VCaP (cell line): Measurements from ENCODE around the gene HSPA12A.

ENCODE experiments used
- H3K27ac ChIP-seq: fragments of 450-650 bp; 2 replicates; pipeline ENCODE4 v1.5.1; 2017
- TF ChIP-seq, protein P1 (sequence below): fragments of 450-650 bp; conservative IDR thresholded peaks from 2 replicates; pipeline ENCODE4 v1.5.1; 2017; ENCODE audit warnings: mild to moderate bottlenecking, moderate library complexity

The HSPA12A gene

DNA sequence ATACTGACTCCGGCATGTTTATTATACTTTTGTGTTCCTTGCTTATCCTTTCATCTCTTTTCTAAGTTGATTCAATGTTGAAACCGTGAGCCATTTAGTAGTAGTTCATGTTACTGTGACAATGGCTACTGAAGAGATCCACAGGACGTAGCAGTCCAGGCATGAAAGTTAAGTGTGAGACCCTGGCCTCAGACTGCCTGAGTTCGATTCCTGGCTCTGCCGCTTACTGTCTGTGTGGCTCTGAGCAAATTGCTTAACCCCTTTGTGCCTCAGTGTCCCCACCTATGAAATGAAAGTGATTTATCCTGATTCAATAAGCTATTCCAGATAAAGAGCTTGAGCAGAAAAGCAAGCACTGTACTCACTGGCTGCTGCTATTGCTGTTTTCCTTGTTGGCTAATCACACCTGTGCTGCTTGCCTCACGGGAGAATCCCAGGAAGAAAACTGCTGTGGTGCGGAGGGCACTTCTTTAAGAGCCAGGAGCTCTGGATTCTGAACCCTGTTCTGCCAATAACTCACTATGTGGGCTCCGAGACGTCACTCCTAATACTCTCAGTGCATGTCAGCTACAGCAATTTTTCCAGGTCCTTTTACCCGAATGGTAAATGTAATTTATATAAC, 83.2 kb downstream of the HSPA12A start:
- H3K27ac ChIP-seq = no peak overlapping the region
- TF ChIP-seq, protein P1, sequence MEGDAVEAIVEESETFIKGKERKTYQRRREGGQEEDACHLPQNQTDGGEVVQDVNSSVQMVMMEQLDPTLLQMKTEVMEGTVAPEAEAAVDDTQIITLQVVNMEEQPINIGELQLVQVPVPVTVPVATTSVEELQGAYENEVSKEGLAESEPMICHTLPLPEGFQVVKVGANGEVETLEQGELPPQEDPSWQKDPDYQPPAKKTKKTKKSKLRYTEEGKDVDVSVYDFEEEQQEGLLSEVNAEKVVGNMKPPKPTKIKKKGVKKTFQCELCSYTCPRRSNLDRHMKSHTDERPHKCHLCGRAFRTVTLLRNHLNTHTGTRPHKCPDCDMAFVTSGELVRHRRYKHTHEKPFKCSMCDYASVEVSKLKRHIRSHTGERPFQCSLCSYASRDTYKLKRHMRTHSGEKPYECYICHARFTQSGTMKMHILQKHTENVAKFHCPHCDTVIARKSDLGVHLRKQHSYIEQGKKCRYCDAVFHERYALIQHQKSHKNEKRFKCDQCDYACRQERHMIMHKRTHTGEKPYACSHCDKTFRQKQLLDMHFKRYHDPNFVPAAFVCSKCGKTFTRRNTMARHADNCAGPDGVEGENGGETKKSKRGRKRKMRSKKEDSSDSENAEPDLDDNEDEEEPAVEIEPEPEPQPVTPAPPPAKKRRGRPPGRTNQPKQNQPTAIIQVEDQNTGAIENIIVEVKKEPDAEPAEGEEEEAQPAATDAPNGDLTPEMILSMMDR = no peak

DNA sequence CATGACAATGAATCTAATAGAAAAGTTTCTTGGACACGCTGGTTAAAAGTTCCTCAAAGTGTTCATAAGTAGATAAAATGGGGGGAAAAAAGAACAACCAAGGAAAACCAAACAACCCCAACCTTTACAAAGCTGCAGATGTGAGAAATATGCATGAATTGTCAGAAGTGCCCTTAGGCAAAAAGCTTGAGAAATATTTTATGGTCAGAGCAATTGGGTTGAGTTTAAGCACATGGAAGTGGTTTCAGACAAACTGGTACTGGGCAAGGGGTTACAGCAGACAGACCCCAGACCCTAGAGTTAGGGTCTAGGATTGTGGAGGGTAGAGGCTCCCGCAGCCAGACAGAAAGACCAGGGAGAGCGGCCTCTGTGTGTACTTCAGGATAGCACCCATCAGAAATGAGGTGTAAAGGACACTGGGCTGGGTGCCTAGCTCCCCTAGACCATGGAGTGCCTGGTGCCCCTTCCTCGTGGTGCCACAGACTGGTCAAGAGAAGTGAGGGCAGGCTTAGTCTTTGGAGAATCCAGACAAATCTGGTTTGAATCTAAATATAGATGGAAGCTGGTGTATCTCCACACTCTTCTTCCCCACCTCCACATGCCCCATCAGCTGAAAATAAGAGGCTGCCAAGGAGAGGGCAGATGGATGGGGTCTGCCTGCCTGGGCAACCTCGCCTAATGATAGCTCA, 84.4 kb downstream of the HSPA12A start:
- TF ChIP-seq, protein P1 = no peak
- H3K27ac ChIP-seq = no peak overlapping the region

DNA sequence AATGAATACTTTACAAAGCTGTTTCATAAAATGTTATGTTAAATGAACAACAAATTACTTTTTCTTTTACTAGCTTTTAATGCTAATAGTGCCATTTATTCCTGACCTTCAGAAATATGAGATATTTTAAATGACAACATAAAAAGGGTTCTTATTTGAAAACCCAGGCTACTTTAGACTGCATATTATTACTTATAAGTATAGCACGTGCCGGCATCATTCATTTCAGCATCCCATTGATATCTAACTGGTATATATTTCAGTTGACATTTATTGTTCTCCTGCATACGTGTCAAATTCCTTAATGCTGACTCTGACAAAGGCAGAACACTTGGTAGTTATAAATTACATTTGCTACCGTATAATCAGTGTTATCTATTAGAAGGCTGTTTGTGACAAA, 86.3 kb downstream of the HSPA12A start:
- TF ChIP-seq, protein P1 = no peak

DNA sequence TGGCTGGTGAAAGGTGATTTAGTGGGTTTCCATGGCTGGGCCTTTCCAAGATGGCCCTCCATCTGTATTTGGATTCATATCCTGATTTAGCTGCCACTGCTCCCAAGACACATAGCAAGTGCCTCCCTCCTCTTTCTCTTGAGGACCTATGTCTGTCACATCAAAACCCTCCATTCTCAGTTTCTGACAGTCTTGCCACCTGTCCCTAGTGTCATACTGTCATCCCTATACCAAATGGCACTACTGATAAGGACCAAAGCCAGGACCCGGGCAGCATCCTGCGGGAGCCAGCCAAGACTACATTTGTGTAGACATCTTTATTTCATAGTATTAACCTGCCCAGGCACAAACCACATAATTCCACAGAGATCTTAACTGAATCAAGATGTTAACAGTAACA, 86.8 kb downstream of the HSPA12A start:
- H3K27ac ChIP-seq = no peak overlapping the region
- TF ChIP-seq, protein P1 = no peak

More for the DNA sequence above, 86.3 kb downstream of the HSPA12A start:
- H3K27ac ChIP-seq = no peak overlapping the region

DNA sequence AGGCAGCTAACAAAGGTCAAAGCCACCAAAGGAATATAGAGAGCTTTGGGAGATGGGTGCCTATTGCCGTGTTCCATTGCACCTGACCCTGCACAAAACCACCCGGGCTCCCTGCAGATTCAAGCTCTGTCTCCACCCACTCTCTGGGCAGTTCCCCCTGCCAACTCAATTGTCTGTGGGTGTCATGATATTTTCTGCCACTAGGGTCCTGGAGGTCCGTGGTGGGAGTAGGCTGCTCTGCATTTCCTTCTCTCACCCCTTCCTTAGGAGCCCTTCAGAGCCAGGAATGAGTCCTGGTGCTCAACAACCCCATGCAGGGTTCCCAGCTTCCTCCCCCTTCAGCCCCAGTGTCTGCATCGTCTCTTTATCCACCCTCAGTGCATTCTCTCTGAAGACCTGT, 87.5 kb downstream of the HSPA12A start:
- TF ChIP-seq, protein P1 = no peak

DNA sequence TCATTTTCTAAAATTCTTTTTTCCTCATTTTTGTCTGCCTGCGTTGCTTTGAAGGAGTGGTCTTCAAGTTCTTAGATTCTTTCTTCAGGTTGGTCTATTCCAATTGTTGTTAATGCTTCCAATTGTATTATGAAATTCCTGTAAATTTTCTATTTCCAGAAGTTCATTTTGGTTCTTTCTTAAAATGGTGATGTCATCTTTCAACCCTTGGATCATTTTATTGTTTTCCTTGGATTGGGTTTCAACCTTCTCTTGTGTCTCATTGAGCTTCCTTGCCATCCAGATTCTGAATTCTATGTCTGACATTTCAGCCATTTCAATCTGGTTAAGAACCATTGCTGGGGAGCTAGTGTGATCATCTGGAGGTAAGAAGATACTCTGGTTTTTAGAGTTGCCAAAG, 88.5 kb downstream of the HSPA12A start:
- H3K27ac ChIP-seq = no peak overlapping the region
- TF ChIP-seq, protein P1 = no peak

More for the DNA sequence above, 87.5 kb downstream of the HSPA12A start:
- no peak overlapping the region for H3K27ac ChIP-seq

DNA sequence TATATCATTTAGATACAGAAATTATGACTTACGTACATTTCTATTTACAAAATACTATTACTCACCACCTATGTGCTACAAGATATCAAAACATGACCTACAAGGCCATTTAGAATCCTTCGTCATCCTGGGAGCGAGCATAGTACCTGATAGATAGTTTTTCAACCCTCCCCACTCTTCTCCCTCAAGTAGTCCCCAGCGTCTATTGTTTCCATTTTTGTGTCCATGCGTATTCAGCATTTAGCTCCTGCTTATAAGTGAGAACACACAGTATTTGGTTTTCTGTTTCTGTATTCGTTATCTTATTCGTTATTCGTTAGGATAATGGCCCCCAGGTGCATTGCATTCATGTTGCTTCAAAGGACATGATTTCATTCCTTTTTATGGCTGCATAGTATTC, 93.5 kb downstream of the HSPA12A start:
- no peak overlapping the region for H3K27ac ChIP-seq
- TF ChIP-seq, protein P1 = no peak
